Endodermal cell (in vitro differentiated cells): ENCODE results near the gene ZNHIT2. TPM values are rescaled to one million over a fixed set of nuclear protein-coding genes. Genes with fewer than 3 reads are reported as not detected.

Experiments
- DNase-seq: peaks from one replicate; pipeline ENCODE4 v3.0.0-alpha.2; 2017
- H3K27ac ChIP-seq: 2 replicates; pipeline ENCODE4 v1.5.1; 2013; ENCODE audit warnings: mild to moderate bottlenecking, low read depth, low read length, moderate library complexity
- H3K27me3 ChIP-seq: 2 replicates; pipeline ENCODE4 v1.6.1; 2013; ENCODE audit warnings: mild to moderate bottlenecking, low read length, moderate library complexity; ENCODE audit not compliant: insufficient read depth, control insufficient read depth, poor library complexity, severe bottlenecking
- H3K36me3 ChIP-seq: 2 replicates; pipeline ENCODE4 v1.7.0; 2013; ENCODE audit warnings: mild to moderate bottlenecking, low read length, moderate library complexity; ENCODE audit not compliant: control insufficient read depth, insufficient read depth
- H3K4me1 ChIP-seq: one replicate; pipeline ENCODE4 v1.7.0; 2013; ENCODE audit warnings: low read length; ENCODE audit not compliant: control insufficient read depth, insufficient read depth
- H3K4me3 ChIP-seq: 2 replicates; pipeline ENCODE4 v1.5.1; 2013; ENCODE audit warnings: mild to moderate bottlenecking, low read length, moderate library complexity
- H3K9ac ChIP-seq: 2 replicates; pipeline ENCODE4 v1.6.1; 2013; ENCODE audit warnings: mild to moderate bottlenecking, low read length, moderate library complexity; ENCODE audit not compliant: poor library complexity, severe bottlenecking; ENCODE audit errors: extremely low read depth
- H3K9me3 ChIP-seq: 2 replicates; pipeline ENCODE4 v1.6.1; 2013; ENCODE audit warnings: mild to moderate bottlenecking, low read length, moderate library complexity; ENCODE audit not compliant: control insufficient read depth
- H3K27ac Mint-ChIP-seq: 2 replicates; pipeline ENCODE4 v1.8.0; 2020; ENCODE audit warnings: mixed read lengths
- H3K27me3 Mint-ChIP-seq: 2 replicates; pipeline ENCODE4 v1.8.0; 2021; ENCODE audit warnings: mild to moderate bottlenecking, mixed read lengths; ENCODE audit not compliant: insufficient read depth
- H3K36me3 Mint-ChIP-seq: 2 replicates; pipeline ENCODE4 v1.8.0; 2020; ENCODE audit warnings: low read depth, mixed read lengths
- H3K4me1 Mint-ChIP-seq: 2 replicates; pipeline ENCODE4 v1.8.0; 2020; ENCODE audit warnings: mixed read lengths
- H3K4me3 Mint-ChIP-seq: 2 replicates; pipeline ENCODE4 v1.8.0; 2020; ENCODE audit warnings: mild to moderate bottlenecking, moderate library complexity, mixed read lengths
- H3K9me3 Mint-ChIP-seq: 2 replicates; pipeline ENCODE4 v1.8.0; 2020; ENCODE audit warnings: mild to moderate bottlenecking, mixed read lengths
- CTCF ChIP-seq: fragments of 200-600 bp; sonication (generic); conservative IDR thresholded peaks from 2 replicates; pipeline ENCODE4 v1.5.0; 2021; ENCODE audit warnings: antibody characterized with exemption, mild to moderate bottlenecking
- WGBS, 2 experiments: methylation state at CpG; one replicate each; pipeline versions ENCODE4 v1.1.5 to v1.1.7; 2013; ENCODE audit warnings: missing lambda C conversion rate in 2 of 2, mixed read lengths in 1 of 2; ENCODE audit not compliant: insufficient coverage in 1 of 2, insufficient read length in 1 of 2; 5-methylcytosine and 5-hydroxymethylcytosine counted together
- total RNA-seq, 2 donors: library from RNA; stranded (reverse); fragmentation: NEBNext Ultra II Directional in 1 of 2; extraction: Animal tissue kit (Norgen Biotek cat#: 25700) in 1 of 2; gene quantifications; 2 replicates in 1 of 2; 3 replicates in 1 of 2; pipeline ENCODE4 v1.2.1, GENCODE V29; 2021

The ZNHIT2 gene
- total RNA-seq, 2 donors from 2014 or later = 11.0 to 11.8 TPM

- no peak overlapping the region for H3K4me3 ChIP-seq
- no peak overlapping the region for H3K27ac ChIP-seq
- Mint-ChIP-seq H3K36me3 (peaks cover 41% of the 10 kb centered on the region), H3K4me3 (no peak overlapping the region), H3K27ac (no peak overlapping the region), H3K4me1 (peaks cover 6% of the 10 kb centered on the region), H3K27me3 (no peaks in the 10 kb centered on the region), H3K9me3 (no peaks in the 10 kb centered on the region)
- no peaks in the 10 kb centered on the region for H3K27me3 ChIP-seq
- WGBS, 2 experiments = 92 to 100% methylated on average over 1 to 9 of the region's 9 CpGs
- H3K4me1 ChIP-seq = no peaks in the 10 kb centered on the region
- no peak for TF ChIP-seq CTCF
- H3K9ac ChIP-seq = no peak overlapping the region
- peaks cover 39% of the 10 kb centered on the region for H3K36me3 ChIP-seq
- DNase-seq = no peak
- no peaks in the 10 kb centered on the region for H3K9me3 ChIP-seq
Measured at GRCh38 chr11:65086809-65087208, 30.7 kb downstream of the ZNHIT2 start.

- 90 to 100% methylated on average over 4 of the region's 4 CpGs for WGBS, 2 experiments
- Mint-ChIP-seq H3K36me3 (peaks cover 47% of the 10 kb centered on the region), H3K4me3 (peak overlapping the region; percentile 91), H3K9me3 (no peaks in the 10 kb centered on the region), H3K27ac (no peak overlapping the region), H3K4me1 (peaks cover 6% of the 10 kb centered on the region), H3K27me3 (no peaks in the 10 kb centered on the region)
- H3K9me3 ChIP-seq = no peaks in the 10 kb centered on the region
- no peaks in the 10 kb centered on the region for H3K4me1 ChIP-seq
- H3K9ac ChIP-seq = no peak overlapping the region
- H3K36me3 ChIP-seq = peaks cover 50% of the 10 kb centered on the region
- no peak for TF ChIP-seq CTCF
- H3K4me3 ChIP-seq = peak overlapping the region; percentile 99
- DNase-seq = no peak
- H3K27me3 ChIP-seq = no peaks in the 10 kb centered on the region
- no peak overlapping the region for H3K27ac ChIP-seq
Measured at GRCh38 chr11:65085446-65085845, 32.1 kb downstream of the ZNHIT2 start.

- H3K9me3 ChIP-seq = no peaks in the 10 kb centered on the region
- 56 to 60% methylated on average over 19 to 23 of the region's 23 CpGs for WGBS, 2 experiments
- H3K27me3 ChIP-seq = no peaks in the 10 kb centered on the region
- Mint-ChIP-seq H3K4me1 (peaks cover 6% of the 10 kb centered on the region), H3K4me3 (peak overlapping the region; percentile 91), H3K9me3 (no peaks in the 10 kb centered on the region), H3K27ac (peak overlapping the region; percentile 98), H3K36me3 (peaks cover 49% of the 10 kb centered on the region), H3K27me3 (no peaks in the 10 kb centered on the region)
- H3K9ac ChIP-seq = peak overlapping the region; percentile 89
- DNase-seq = no peak
- TF ChIP-seq CTCF = no peak
- H3K27ac ChIP-seq = no peak overlapping the region
- no peaks in the 10 kb centered on the region for H3K4me1 ChIP-seq
- H3K4me3 ChIP-seq = peak overlapping the region; percentile 99
- peaks cover 54% of the 10 kb centered on the region for H3K36me3 ChIP-seq
Measured at GRCh38 chr11:65084598-65085375, 32.7 kb downstream of the ZNHIT2 start.
